Natural killer cell (primary cell): ENCODE data around the gene C8B. TPM values are rescaled to one million over a fixed set of nuclear protein-coding genes. Genes with fewer than 3 reads are reported as not detected.

Source experiments
- ATAC-seq, 3 donors: fragments of 150-1000 bp in 2 of 3; fragments of 200-7000 bp in 1 of 3; cut with Tn5 transposase; 1 replicate in 1 of 3; 2 replicates in 2 of 3; pipeline ENCODE4 v1.10.0; 2021; ENCODE audit warnings: mild to moderate bottlenecking in 2 of 3, moderate library complexity in 2 of 3
- DNase-seq, 2 donors: peaks; one replicate each; pipeline versions ENCODE4 v3.0.0 to v3.0.0-alpha.2; 2013 to 2021; ENCODE audit warnings: mixed read lengths in 1 of 2
- H3K27ac ChIP-seq: one replicate; pipeline ENCODE4 v1.5.1; 2013; ENCODE audit warnings: mild to moderate bottlenecking, low read length
- H3K27me3 ChIP-seq: one replicate; pipeline ENCODE4 v1.6.1; 2013; ENCODE audit warnings: low read length; ENCODE audit not compliant: control insufficient read depth, insufficient read depth
- H3K36me3 ChIP-seq: one replicate; pipeline ENCODE4 v1.6.1; 2013; ENCODE audit warnings: low read length; ENCODE audit not compliant: control insufficient read depth, insufficient read depth
- H3K4me1 ChIP-seq: one replicate; pipeline ENCODE4 v1.6.1; 2013; ENCODE audit warnings: low read length; ENCODE audit not compliant: control insufficient read depth, insufficient read depth
- H3K4me3 ChIP-seq: one replicate; pipeline ENCODE4 v1.5.1; 2013; ENCODE audit warnings: low read length
- H3K9me3 ChIP-seq: one replicate; pipeline ENCODE4 v1.6.1; 2013; ENCODE audit warnings: low read length; ENCODE audit not compliant: control insufficient read depth, insufficient read depth
- H3K27ac Mint-ChIP-seq, 2 donors: one replicate each; pipeline ENCODE4 v1.8.0; 2022; ENCODE audit warnings: mild to moderate bottlenecking in 2 of 2, mixed read lengths in 2 of 2, moderate library complexity in 1 of 2
- H3K27me3 Mint-ChIP-seq, 2 donors: one replicate each; pipeline ENCODE4 v1.8.0; 2022; ENCODE audit warnings: low read depth in 2 of 2, mixed read lengths in 2 of 2
- H3K36me3 Mint-ChIP-seq: one replicate; pipeline ENCODE4 v1.8.0; 2022; ENCODE audit warnings: mixed read lengths
- H3K4me1 Mint-ChIP-seq, 2 donors: one replicate each; pipeline ENCODE4 v1.8.0; 2022; ENCODE audit warnings: mixed read lengths in 2 of 2
- H3K4me3 Mint-ChIP-seq: one replicate; pipeline ENCODE4 v1.8.0; 2022; ENCODE audit warnings: mild to moderate bottlenecking, moderate library complexity, mixed read lengths
- H3K9me3 Mint-ChIP-seq, 2 donors: one replicate each; pipeline ENCODE4 v1.8.0; 2022; ENCODE audit warnings: mixed read lengths in 2 of 2
- CTCF ChIP-seq: fragments of 200-600 bp; IDR thresholded peaks from one replicate; pipeline ENCODE4 v1.8.0; 2022; ENCODE audit warnings: antibody characterized with exemption
- WGBS: methylation state at CpG from one replicate; pipeline ENCODE4 v1.1.7; 2013; ENCODE audit warnings: missing lambda C conversion rate; ENCODE audit not compliant: insufficient coverage; 5-methylcytosine and 5-hydroxymethylcytosine counted together
- intact Hi-C: fragments of 100-400 bp; cut with micrococcal nuclease; formaldehyde crosslinking; loops from one replicate; pipeline ENCODE4 v1.14.2; 2022
- total RNA-seq, 4 donors: library from RNA; stranded (reverse); fragments of 120-200 nt in 1 of 4; gene quantifications; one replicate each; pipeline versions ENCODE4 v1.2.3 to v1.2.4, GENCODE V29; 2013 to 2022

The C8B gene
- total RNA-seq, 3 donors from 2014 or later (not counting 1 experiment from before 2014, with no cell fraction given), result not detected

GRCh38 chr1:57012315-57012714 lies 46.5 kb upstream of the C8B start:
- Mint-ChIP-seq H3K36me3 (no peaks in the 10 kb centered on the region), H3K27me3 (peaks cover 5 to 10% of the 10 kb centered on the region in 2 donors), H3K4me3 (no peak overlapping the region), H3K4me1 (no peaks in the 10 kb centered on the region), H3K27ac (no peak overlapping the region), H3K9me3 (no peaks in the 10 kb centered on the region)
- H3K27me3 ChIP-seq, result no peaks in the 10 kb centered on the region
- no peak for DNase-seq
- no peak overlapping the region for H3K27ac ChIP-seq
- ATAC-seq, result no peak
- H3K4me3 ChIP-seq, result no peak overlapping the region
- TF ChIP-seq CTCF, result no peak
- H3K4me1 ChIP-seq, result no peaks in the 10 kb centered on the region
- intact Hi-C loops, result no loop called here
- H3K9me3 ChIP-seq, result no peaks in the 10 kb centered on the region
- no peaks in the 10 kb centered on the region for H3K36me3 ChIP-seq
- 100% methylated on average over 1 of the region's 1 CpG for WGBS

- WGBS, result 89% methylated on average over 4 of the region's 4 CpGs
- Histone ChIP-seq H3K4me3 (no peak overlapping the region), H3K27me3 (no peaks in the 10 kb centered on the region), H3K36me3 (no peaks in the 10 kb centered on the region), H3K27ac (no peak overlapping the region), H3K4me1 (no peaks in the 10 kb centered on the region), H3K9me3 (no peaks in the 10 kb centered on the region)
- ATAC-seq (no peak), DNase-seq (no peak)
- H3K36me3 Mint-ChIP-seq, result no peaks in the 10 kb centered on the region
- no peaks in the 10 kb centered on the region for H3K4me1 Mint-ChIP-seq
- no peak overlapping the region for H3K4me3 Mint-ChIP-seq
- no peaks in the 10 kb centered on the region for H3K9me3 Mint-ChIP-seq
- H3K27ac Mint-ChIP-seq, result no peak overlapping the region
- no peak for TF ChIP-seq CTCF
- intact Hi-C loops, result no loop called here
- H3K27me3 Mint-ChIP-seq, result peaks cover 10 to 15% of the 10 kb centered on the region in 2 donors
Measured at GRCh38 chr1:57010511-57010910, 44.7 kb upstream of the C8B start.

- H3K27me3 ChIP-seq, result no peaks in the 10 kb centered on the region
- intact Hi-C loops, result no loop called here
- TF ChIP-seq CTCF, result no peak
- DNase-seq (no peak), ATAC-seq (no peak)
- no peak overlapping the region for H3K27ac Mint-ChIP-seq
- 87% methylated on average over 2 of the region's 2 CpGs for WGBS
- H3K36me3 Mint-ChIP-seq, result no peaks in the 10 kb centered on the region
- no peaks in the 10 kb centered on the region for H3K4me1 ChIP-seq
- H3K4me3 Mint-ChIP-seq, result no peak overlapping the region
- H3K9me3 Mint-ChIP-seq, result no peaks in the 10 kb centered on the region
- no peak overlapping the region for H3K4me3 ChIP-seq
- no peaks in the 10 kb centered on the region for H3K4me1 Mint-ChIP-seq
- H3K27ac ChIP-seq, result no peak overlapping the region
- no peaks in the 10 kb centered on the region for H3K36me3 ChIP-seq
- H3K27me3 Mint-ChIP-seq, result peaks cover 10 to 15% of the 10 kb centered on the region in 2 donors
- no peaks in the 10 kb centered on the region for H3K9me3 ChIP-seq
Measured at GRCh38 chr1:57007948-57008347, 42.1 kb upstream of the C8B start.

- Histone ChIP-seq H3K27me3 (no peaks in the 10 kb centered on the region), H3K36me3 (no peaks in the 10 kb centered on the region), H3K9me3 (no peaks in the 10 kb centered on the region), H3K4me1 (no peaks in the 10 kb centered on the region), H3K4me3 (no peak overlapping the region), H3K27ac (no peak overlapping the region)
- ATAC-seq, result no peak
- no peak for DNase-seq
- no peak for TF ChIP-seq CTCF
- intact Hi-C loops, result no loop called here
- Mint-ChIP-seq H3K27me3 (peaks cover 10 to 15% of the 10 kb centered on the region in 2 donors), H3K4me1 (no peaks in the 10 kb centered on the region), H3K27ac (no peak overlapping the region), H3K36me3 (no peaks in the 10 kb centered on the region), H3K4me3 (no peak overlapping the region), H3K9me3 (no peaks in the 10 kb centered on the region)
- no CpG with 5 or more reads among the region's 2 CpGs for WGBS
Measured at GRCh38 chr1:57007472-57007871, 41.7 kb upstream of the C8B start.
